Suprapubic skin (tissue), 3 donors: ENCODE data around the gene CHAT.

Experiments used
- CTCF ChIP-seq, 2 donors: fragments of 200-600 bp in 1 of 2; fragments of 450-650 bp in 1 of 2; sonication (generic) in 1 of 2; IDR thresholded peaks; one replicate each; pipeline ENCODE4 v1.5.1; 2016 to 2019; ENCODE audit warnings: antibody characterized with exemption in 2 of 2, mild to moderate bottlenecking in 1 of 2, moderate library complexity in 1 of 2
- POLR2A ChIP-seq, 2 donors: fragments of 450-650 bp; IDR thresholded peaks; one replicate each; pipeline ENCODE4 v1.6.1; 2017; ENCODE audit warnings: antibody characterized with exemption in 2 of 2, mild to moderate bottlenecking in 2 of 2, moderate library complexity in 2 of 2

DNA sequence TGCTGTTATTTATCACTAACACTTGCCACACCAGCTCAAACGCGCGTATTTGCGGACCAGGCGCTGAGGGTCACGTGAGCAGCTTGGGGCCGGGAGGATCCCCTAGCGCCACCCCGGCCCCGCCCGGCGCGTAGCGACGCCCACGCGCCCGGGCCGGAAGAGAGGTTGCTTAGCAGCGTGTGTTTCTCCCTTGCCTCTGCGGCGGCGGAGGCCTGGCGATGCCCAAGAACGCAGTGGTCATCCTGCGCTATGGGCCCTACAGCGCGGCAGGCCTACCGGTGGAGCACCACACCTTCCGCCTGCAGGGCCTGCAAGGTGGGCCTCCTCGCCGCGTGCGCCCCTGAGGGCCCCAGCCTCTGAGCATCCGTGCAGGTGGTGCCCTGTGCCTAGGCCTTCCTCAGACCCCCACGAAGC is 65.7 kb downstream of the CHAT start, which contains the start of gene C10orf53:
- no peak for TF ChIP-seq CTCF (IDR thresholded peaks at IDR 0.05)
- no peak for TF ChIP-seq POLR2A (IDR thresholded peaks at IDR 0.05)
